ENCODE data around the gene RRM2.
"Not testable (repeated sequence)": the region's sequence is repeated elsewhere in the genome, so short reads cannot be mapped to it uniquely, and the experiment has no call there.

Gene RRM2

GRCh38 chr2:10135296-10136089 lies 13.0 kb downstream of the RRM2 start:
- no peak for FAIRE-seq

- no peak for FAIRE-seq
These were observed 13.8 kb downstream of the RRM2 start for GRCh38 chr2:10136101-10136934.

GRCh38 chr2:10137053-10137843 lies 14.7 kb downstream of the RRM2 start:
- no peak for FAIRE-seq

- FAIRE-seq, result no peak
These were observed 17.0 kb downstream of the RRM2 start for GRCh38 chr2:10139536-10139935.

- no peak for FAIRE-seq
These were observed 18.5 kb downstream of the RRM2 start for GRCh38 chr2:10140841-10141610.

GRCh38 chr2:10141736-10142639 lies 19.4 kb downstream of the RRM2 start:
- no peak for FAIRE-seq

- no peak for FAIRE-seq
These were observed 20.1 kb downstream of the RRM2 start for GRCh38 chr2:10142640-10142965.

- FAIRE-seq, result no peak
These were observed 22.4 kb downstream of the RRM2 start for GRCh38 chr2:10144771-10145518.

GRCh38 chr2:10145519-10146357 lies 23.2 kb downstream of the RRM2 start:
- no peak for FAIRE-seq

- FAIRE-seq, result no peak
These were observed 23.9 kb downstream of the RRM2 start for GRCh38 chr2:10146366-10147005.

- FAIRE-seq, result not testable (repeated sequence)
These were observed 24.6 kb downstream of the RRM2 start for GRCh38 chr2:10147050-10147660.

- FAIRE-seq, result no peak
These were observed 25.7 kb downstream of the RRM2 start for GRCh38 chr2:10148268-10148667.

- FAIRE-seq, result no peak
These were observed 27.1 kb downstream of the RRM2 start for GRCh38 chr2:10149635-10150034.

- no peak for FAIRE-seq
These were observed 27.9 kb downstream of the RRM2 start for GRCh38 chr2:10150436-10150835.

GRCh38 chr2:10151462-10151861 lies 28.9 kb downstream of the RRM2 start:
- FAIRE-seq, result no peak

- FAIRE-seq, result no peak
These were observed 34.8 kb downstream of the RRM2 start for GRCh38 chr2:10157293-10157692.

GRCh38 chr2:10158681-10159080 lies 36.1 kb downstream of the RRM2 start:
- no peak for FAIRE-seq

GRCh38 chr2:10159086-10159485 lies 36.5 kb downstream of the RRM2 start:
- no peak for FAIRE-seq

Measured in TTC549 (cell line).